GM23248 (cell line): Measurements from ENCODE around the gene PPP2R5C.

ENCODE experiments used
- EZH2 ChIP-seq: fragments of 200-600 bp; sonication (generic); IDR thresholded peaks from 2 replicates; pipeline ENCODE4 v1.6.1; 2018; ENCODE audit warnings: antibody characterized with exemption, mild to moderate bottlenecking; ENCODE audit not compliant: insufficient read depth, poor library complexity, severe bottlenecking
- EZH2phosphoT487 ChIP-seq: fragments of 200-600 bp; sonication (generic); IDR thresholded peaks from 2 replicates; pipeline ENCODE4 v1.6.1; 2018; ENCODE audit warnings: antibody characterized with exemption, moderate library complexity, mild to moderate bottlenecking, low read depth; ENCODE audit not compliant: insufficient read depth

- TF ChIP-seq EZH2 (no peak), EZH2phosphoT487 (no peak)
Observed at GRCh38 chr14:101888182-101888581, 126.7 kb downstream of the PPP2R5C start.
